ENCODE data around the gene TLX2. TPM values are rescaled to one million over a fixed set of nuclear protein-coding genes. Genes with fewer than 3 reads are reported as not detected.

The TLX2 gene
- total and polyA plus RNA-seq, 8 donors: 0.28 to 0.73 TPM; not detected in 6

- Histone ChIP-seq H3K27ac (no peak overlapping the region), H3K9me3 (no peaks in the 10 kb centered on the region), H3K27me3 (no peaks in the 10 kb centered on the region), H3K36me3 (peaks cover 47 to 91% (median 86%) of the 10 kb centered on the region in 4 donors), H3K4me1 (peaks cover under 1 to 18% (median 8%) of the 10 kb centered on the region in 4 donors), H3K4me3 (no peak overlapping the region)
- TF ChIP-seq, protein P1, sequence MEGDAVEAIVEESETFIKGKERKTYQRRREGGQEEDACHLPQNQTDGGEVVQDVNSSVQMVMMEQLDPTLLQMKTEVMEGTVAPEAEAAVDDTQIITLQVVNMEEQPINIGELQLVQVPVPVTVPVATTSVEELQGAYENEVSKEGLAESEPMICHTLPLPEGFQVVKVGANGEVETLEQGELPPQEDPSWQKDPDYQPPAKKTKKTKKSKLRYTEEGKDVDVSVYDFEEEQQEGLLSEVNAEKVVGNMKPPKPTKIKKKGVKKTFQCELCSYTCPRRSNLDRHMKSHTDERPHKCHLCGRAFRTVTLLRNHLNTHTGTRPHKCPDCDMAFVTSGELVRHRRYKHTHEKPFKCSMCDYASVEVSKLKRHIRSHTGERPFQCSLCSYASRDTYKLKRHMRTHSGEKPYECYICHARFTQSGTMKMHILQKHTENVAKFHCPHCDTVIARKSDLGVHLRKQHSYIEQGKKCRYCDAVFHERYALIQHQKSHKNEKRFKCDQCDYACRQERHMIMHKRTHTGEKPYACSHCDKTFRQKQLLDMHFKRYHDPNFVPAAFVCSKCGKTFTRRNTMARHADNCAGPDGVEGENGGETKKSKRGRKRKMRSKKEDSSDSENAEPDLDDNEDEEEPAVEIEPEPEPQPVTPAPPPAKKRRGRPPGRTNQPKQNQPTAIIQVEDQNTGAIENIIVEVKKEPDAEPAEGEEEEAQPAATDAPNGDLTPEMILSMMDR (IDR thresholded peaks at IDR 0.05): no peak
- TF ChIP-seq POLR2A (IDR thresholded peaks at IDR 0.05): no peak
- no peak for TF ChIP-seq EP300 (IDR thresholded peaks at IDR 0.05)
- no peak for TF ChIP-seq POLR2AphosphoS5 (IDR thresholded peaks at IDR 0.05)
- no peak for DNase-seq
- 87 to 94% (median 93%) methylated on average over 9 of the region's 9 CpGs for WGBS, 5 donors
- intact Hi-C loops (cut with DNase I; ENCODE audit: low total_unique reads): no loop called here
Observed at GRCh38 chr2:74488643-74489481, 25.4 kb upstream of the TLX2 start.

DNA sequence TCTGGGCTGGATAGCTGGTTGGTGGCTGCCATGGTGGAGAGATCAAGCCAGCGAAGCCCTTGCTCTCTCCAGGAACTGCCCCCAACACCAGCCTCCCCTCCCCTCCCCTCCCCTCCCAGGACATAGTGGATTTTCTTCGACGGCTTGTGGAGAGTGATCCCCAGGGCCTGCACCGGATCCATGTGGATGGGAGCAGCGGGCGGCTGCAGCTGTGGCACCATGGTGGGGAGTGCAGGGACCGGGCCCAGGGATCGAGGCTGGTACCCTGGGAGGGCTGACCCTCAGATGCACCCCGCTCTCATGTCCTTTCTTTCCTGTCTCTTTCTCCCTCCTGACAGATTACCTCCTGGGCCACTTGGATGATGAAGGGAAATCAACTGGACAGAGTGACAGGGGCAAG, 24.3 kb upstream of the TLX2 start:
- Histone ChIP-seq H3K4me3 (no peak overlapping the region), H3K27me3 (no peaks in the 10 kb centered on the region), H3K27ac (no peak overlapping the region), H3K4me1 (peaks cover 0 to 11% (median 2%) of the 10 kb centered on the region in 4 donors), H3K36me3 (peaks cover 49 to 97% (median 93%) of the 10 kb centered on the region in 4 donors), H3K9me3 (no peaks in the 10 kb centered on the region)
- 92 to 97% (median 95%) methylated on average over 7 to 9 of the region's 9 CpGs for WGBS, 5 donors
- no peak for DNase-seq
- intact Hi-C loops (cut with DNase I; ENCODE audit: low total_unique reads): no loop called here
- TF ChIP-seq EP300 (IDR thresholded peaks at IDR 0.05) (no peak), POLR2A (IDR thresholded peaks at IDR 0.05) (no peak), POLR2AphosphoS5 (IDR thresholded peaks at IDR 0.05) (no peak)
- TF ChIP-seq, protein P1 (IDR thresholded peaks at IDR 0.05): no peak

DNA sequence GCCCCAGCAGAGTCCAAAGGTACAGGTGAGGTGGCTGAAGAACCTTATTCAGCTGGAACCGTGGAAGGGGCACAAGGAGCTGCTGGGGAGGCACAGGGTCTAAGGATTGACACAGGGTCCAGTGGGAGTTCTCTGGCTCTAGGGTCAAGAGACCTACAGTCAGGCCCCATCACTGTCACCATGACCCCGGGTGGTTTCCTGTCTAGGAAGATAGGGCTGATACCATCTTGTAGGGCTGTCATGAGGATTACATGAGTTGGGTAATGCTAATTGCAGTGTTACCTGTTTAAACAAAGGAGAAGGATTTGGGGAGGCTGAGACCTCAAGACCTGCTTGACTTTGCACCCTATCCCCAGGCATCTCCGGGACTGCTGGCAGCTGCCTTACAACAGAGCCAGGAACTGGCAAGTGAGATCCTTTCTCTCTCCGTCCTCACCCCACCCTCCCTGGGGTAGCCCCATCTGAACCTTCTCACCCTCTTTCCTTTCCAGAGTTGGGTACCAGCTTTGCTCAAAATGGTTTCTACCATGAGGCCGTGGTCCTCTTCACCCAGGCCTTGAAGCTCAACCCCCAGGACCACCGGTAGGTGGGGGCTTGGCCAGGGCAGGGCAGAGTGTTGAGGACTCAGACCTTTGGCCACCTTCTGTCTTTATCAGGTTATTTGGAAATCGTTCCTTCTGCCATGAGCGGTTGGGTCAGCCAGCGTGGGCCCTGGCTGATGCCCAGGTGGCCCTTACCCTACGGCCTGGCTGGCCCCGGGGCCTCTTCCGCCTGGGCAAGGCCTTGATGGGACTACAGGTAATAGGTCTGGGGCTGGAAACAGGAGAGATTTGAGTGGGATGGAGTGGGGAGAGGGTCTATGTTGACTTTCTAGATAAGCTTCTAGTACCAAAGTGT, 22.4 kb upstream of the TLX2 start:
- intact Hi-C loops (cut with DNase I; ENCODE audit: low total_unique reads): no loop called here
- H3K4me1 ChIP-seq: no peaks in the 10 kb centered on the region
- TF ChIP-seq POLR2A (IDR thresholded peaks at IDR 0.05) (no peak), POLR2AphosphoS5 (IDR thresholded peaks at IDR 0.05) (no peak), EP300 (IDR thresholded peaks at IDR 0.05) (no peak)
- TF ChIP-seq, protein P1 (IDR thresholded peaks at IDR 0.05): no peak
- peaks cover 0 to 3% (median 0%) of the 10 kb centered on the region in 3 donors for H3K27me3 ChIP-seq
- no peak for DNase-seq
- 87 to 92% (median 90%) methylated on average over 12 of the region's 12 CpGs for WGBS, 5 donors
- peaks cover 43 to 77% (median 74%) of the 10 kb centered on the region in 4 donors for H3K36me3 ChIP-seq
- H3K4me3 ChIP-seq: no peak overlapping the region
- no peak overlapping the region for H3K27ac ChIP-seq
- H3K9me3 ChIP-seq: no peaks in the 10 kb centered on the region

- WGBS, 5 donors: 90 to 97% (median 93%) methylated on average over 3 of the region's 3 CpGs
Observed at GRCh38 chr2:74493546-74493945, 20.7 kb upstream of the TLX2 start.

More at GRCh38 chr2:74493546-74493945, 20.7 kb upstream of the TLX2 start:
- DNase-seq: no peak
- H3K9me3 ChIP-seq: no peaks in the 10 kb centered on the region
- peaks cover 0 to 20% (median 13%) of the 10 kb centered on the region in 3 donors for H3K27me3 ChIP-seq
- no peak overlapping the region for H3K27ac ChIP-seq
- TF ChIP-seq POLR2AphosphoS5 (IDR thresholded peaks at IDR 0.05) (no peak), EP300 (IDR thresholded peaks at IDR 0.05) (no peak), POLR2A (IDR thresholded peaks at IDR 0.05) (no peak)
- TF ChIP-seq, protein P1 (IDR thresholded peaks at IDR 0.05): no peak
- peaks cover 43 to 60% (median 59%) of the 10 kb centered on the region in 4 donors for H3K36me3 ChIP-seq
- H3K4me3 ChIP-seq: no peak overlapping the region
- H3K4me1 ChIP-seq: peaks cover 12 to 15% (median 14%) of the 10 kb centered on the region in 4 donors
- intact Hi-C loops (cut with DNase I; ENCODE audit: low total_unique reads): no loop called here
